ENCODE data around the gene CSF2RB. TPM values are rescaled to one million over a fixed set of nuclear protein-coding genes. Genes with fewer than 3 reads are reported as not detected.

Gene CSF2RB
- total and polyA plus RNA-seq, 2 of the 13 experiments (the other 11 are each of a cell fraction or from before 2014, with no cell fraction given), result not detected

DNA sequence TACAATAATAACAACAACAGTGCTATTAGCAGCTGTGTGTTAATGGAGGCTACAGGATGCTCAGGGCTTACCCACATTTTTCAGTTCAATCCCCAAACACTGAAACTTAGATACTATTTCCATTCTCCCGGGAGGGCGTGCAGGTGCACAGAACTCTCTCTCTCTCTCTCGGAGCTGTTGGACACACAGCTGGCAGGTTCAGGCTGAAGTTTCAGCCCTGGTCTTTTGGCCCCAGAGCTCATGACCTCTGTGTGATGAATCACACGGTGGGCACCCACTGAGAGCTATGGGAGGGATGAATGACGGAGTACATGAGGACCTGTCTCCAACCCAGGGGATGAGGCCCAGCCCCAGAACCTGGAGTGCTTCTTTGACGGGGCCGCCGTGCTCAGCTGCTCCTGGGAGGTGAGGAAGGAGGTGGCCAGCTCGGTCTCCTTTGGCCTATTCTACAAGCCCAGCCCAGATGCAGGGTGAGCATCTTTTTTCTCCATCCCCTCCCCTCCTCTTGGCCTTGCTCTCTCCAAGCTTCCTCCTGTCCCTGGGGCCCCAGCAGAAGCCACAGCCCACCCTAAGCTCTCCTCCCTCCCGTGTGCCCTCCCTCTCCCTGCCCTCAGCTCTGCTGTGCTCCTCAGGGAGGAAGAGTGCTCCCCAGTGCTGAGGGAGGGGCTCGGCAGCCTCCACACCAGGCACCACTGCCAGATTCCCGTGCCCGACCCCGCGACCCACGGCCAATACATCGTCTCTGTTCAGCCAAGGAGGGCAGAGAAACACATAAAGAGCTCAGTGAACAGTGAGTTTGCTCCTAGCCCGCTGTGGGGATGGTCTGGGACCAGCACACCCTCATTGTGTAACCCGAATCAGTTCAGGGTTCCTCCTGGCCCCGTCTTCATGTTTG is 16.9 kb downstream of the CSF2RB start:
- no peak overlapping the region for H3K27ac ChIP-seq (ENCODE audit: extremely low read length, insufficient read depth, low read length)
- POLR2A ChIA-PET, result no interaction called here
- no TSS peak for BruUV-seq (replicated peaks)
- H3K4me2 ChIP-seq (ENCODE audit: low read depth, low read length), result no peak overlapping the region
- no peaks in the 10 kb centered on the region for H3K4me1 ChIP-seq (ENCODE audit: insufficient read depth, low read length)
- CTCF ChIA-PET (ENCODE audit: low intra/inter-chr PET ratio, low total read pairs), result no interaction called here
- ATAC-seq, result no peak
- H3K9me3 ChIP-seq (ENCODE audit: low read length), result no peaks in the 10 kb centered on the region
- no peak overlapping the region for H3K4me3 ChIP-seq (replicated peaks in 1 of 3; ENCODE audit: insufficient read depth in 1 of 3, low read depth in 2 of 3, low read length in 3 of 3)
- no peak for FAIRE-seq
- peak; percentile 55; the same call in 1 of the 2 replicates for TF ChIP-seq ZNF263 (CRISPR knock-in tag; IDR thresholded peaks at IDR 0.05)
- TF ChIP-seq ZFP91 (CRISPR knock-in tag; IDR thresholded peaks at IDR 0.05; ENCODE audit: borderline replicate concordance), result no peak
- TF ChIP-seq RXRA (CRISPR knock-in tag; IDR thresholded peaks at IDR 0.05), result no peak
- TF ChIP-seq SNAI1 (CRISPR knock-in tag; IDR thresholded peaks at IDR 0.05; ENCODE audit: borderline replicate concordance), result no peak
- intact Hi-C loops (cut with micrococcal nuclease; ENCODE audit: unreplicated experiment) (no loop called here), in situ Hi-C loops (cut with HindIII; ENCODE audit: extremely low pct_ligation_motif_present, low pct_unique_long_range_greater_than_20kb) (no loop called here)
- H3K36me3 ChIP-seq (replicated peaks in 1 of 2; ENCODE audit: control insufficient read depth in 1 of 2, insufficient read depth in 2 of 2, low read length in 2 of 2), result no peaks in the 10 kb centered on the region
- no peak overlapping the region for H2AFZ ChIP-seq (ENCODE audit: low read length)
- WGBS (ENCODE audit: low lambda C conversion rate), result 16% methylated on average over 18 of the region's 20 CpGs
- DNase-seq (ENCODE audit: low spot score), result no peak
- H4K20me1 ChIP-seq (ENCODE audit: insufficient read depth, low read length), result no peaks in the 10 kb centered on the region
- H3K9ac ChIP-seq (ENCODE audit: insufficient read depth, low read depth, low read length), result no peak overlapping the region
- H3K27me3 ChIP-seq (ENCODE audit: control insufficient read depth in 1 of 2, insufficient read depth in 2 of 2, low read length in 2 of 2), result peaks cover 5 to 89% of the 10 kb centered on the region in 2 experiments
- no peaks in the 10 kb centered on the region for H3K79me2 ChIP-seq (ENCODE audit: insufficient read depth, low read length)

DNA sequence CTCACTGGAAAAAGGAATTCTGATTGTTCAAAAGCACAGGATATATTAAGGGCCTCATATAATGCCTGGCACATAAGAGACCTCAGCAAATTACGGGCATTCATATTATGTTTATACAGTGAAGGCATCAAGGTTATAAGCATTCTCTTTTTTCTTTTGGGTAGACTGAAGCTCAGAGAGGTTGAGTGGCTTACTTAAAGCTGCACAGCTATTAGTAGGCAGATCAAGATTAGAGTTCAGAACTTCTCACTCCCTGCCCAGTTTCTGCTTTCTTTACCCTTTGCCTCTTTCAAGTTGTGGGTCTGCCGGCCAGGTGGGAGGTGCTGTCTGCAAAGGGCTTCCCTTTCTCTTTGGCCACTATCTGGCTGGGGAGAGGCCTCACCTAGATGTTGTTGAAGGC is 18.0 kb downstream of the CSF2RB start:
- ATAC-seq, result no peak
- H3K4me2 ChIP-seq (ENCODE audit: low read depth, low read length), result no peak overlapping the region
- H3K79me2 ChIP-seq (ENCODE audit: insufficient read depth, low read length), result no peaks in the 10 kb centered on the region
- POLR2A ChIA-PET, result no interaction called here
- WGBS (ENCODE audit: low lambda C conversion rate), result 3% methylated on average over 2 of the region's 2 CpGs
- H3K27ac ChIP-seq (ENCODE audit: extremely low read length, insufficient read depth, low read length), result no peak overlapping the region
- no peaks in the 10 kb centered on the region for H3K36me3 ChIP-seq (replicated peaks in 1 of 2; ENCODE audit: control insufficient read depth in 1 of 2, insufficient read depth in 2 of 2, low read length in 2 of 2)
- no TSS peak for BruUV-seq (replicated peaks)
- H4K20me1 ChIP-seq (ENCODE audit: insufficient read depth, low read length), result no peaks in the 10 kb centered on the region
- in situ Hi-C loops (cut with HindIII; ENCODE audit: extremely low pct_ligation_motif_present, low pct_unique_long_range_greater_than_20kb) (no loop called here), intact Hi-C loops (cut with micrococcal nuclease; ENCODE audit: unreplicated experiment) (no loop called here)
- no peak overlapping the region for H3K9ac ChIP-seq (ENCODE audit: insufficient read depth, low read depth, low read length)
- no peak overlapping the region for H3K4me3 ChIP-seq (replicated peaks in 1 of 3; ENCODE audit: insufficient read depth in 1 of 3, low read depth in 2 of 3, low read length in 3 of 3)
- no peak for FAIRE-seq
- H2AFZ ChIP-seq (ENCODE audit: low read length), result no peak overlapping the region
- H3K4me1 ChIP-seq (ENCODE audit: insufficient read depth, low read length), result no peaks in the 10 kb centered on the region
- CTCF ChIA-PET (ENCODE audit: low intra/inter-chr PET ratio, low total read pairs), result no interaction called here
- no peak for TF ChIP-seq SKIL (CRISPR knock-in tag; IDR thresholded peaks at IDR 0.05; ENCODE audit: borderline replicate concordance)
- no peak for TF ChIP-seq ZNF839 (CRISPR knock-in tag; IDR thresholded peaks at IDR 0.05; ENCODE audit: borderline replicate concordance)
- no peak for TF ChIP-seq GATAD1 (CRISPR knock-in tag; IDR thresholded peaks at IDR 0.05)
- no peak for TF ChIP-seq ZNF883 (CRISPR knock-in tag; IDR thresholded peaks at IDR 0.05; ENCODE audit: not compliant biosample characterization)
- no peak for TF ChIP-seq RCOR2 (CRISPR knock-in tag; IDR thresholded peaks at IDR 0.05)
- TF ChIP-seq ZFP90 (CRISPR knock-in tag; IDR thresholded peaks at IDR 0.05; ENCODE audit: borderline replicate concordance), result no peak
- TF ChIP-seq, protein P1, sequence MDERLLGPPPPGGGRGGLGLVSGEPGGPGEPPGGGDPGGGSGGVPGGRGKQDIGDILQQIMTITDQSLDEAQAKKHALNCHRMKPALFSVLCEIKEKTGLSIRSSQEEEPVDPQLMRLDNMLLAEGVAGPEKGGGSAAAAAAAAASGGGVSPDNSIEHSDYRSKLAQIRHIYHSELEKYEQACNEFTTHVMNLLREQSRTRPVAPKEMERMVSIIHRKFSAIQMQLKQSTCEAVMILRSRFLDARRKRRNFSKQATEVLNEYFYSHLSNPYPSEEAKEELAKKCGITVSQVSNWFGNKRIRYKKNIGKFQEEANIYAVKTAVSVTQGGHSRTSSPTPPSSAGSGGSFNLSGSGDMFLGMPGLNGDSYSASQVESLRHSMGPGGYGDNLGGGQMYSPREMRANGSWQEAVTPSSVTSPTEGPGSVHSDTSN (CRISPR knock-in tag; IDR thresholded peaks at IDR 0.05), result no peak
- no peak for TF ChIP-seq RAD51 (IDR thresholded peaks at IDR 0.05; ENCODE audit: borderline replicate concordance)
- no peaks in the 10 kb centered on the region for H3K9me3 ChIP-seq (ENCODE audit: low read length)
- no peak for DNase-seq (ENCODE audit: low spot score)
- H3K27me3 ChIP-seq (ENCODE audit: control insufficient read depth in 1 of 2, insufficient read depth in 2 of 2, low read length in 2 of 2), result peaks cover 4 to 83% of the 10 kb centered on the region in 2 experiments

Data from HepG2 (cell line).